Measurements from ENCODE around the gene CACNA1G.

The CACNA1G gene

DNA sequence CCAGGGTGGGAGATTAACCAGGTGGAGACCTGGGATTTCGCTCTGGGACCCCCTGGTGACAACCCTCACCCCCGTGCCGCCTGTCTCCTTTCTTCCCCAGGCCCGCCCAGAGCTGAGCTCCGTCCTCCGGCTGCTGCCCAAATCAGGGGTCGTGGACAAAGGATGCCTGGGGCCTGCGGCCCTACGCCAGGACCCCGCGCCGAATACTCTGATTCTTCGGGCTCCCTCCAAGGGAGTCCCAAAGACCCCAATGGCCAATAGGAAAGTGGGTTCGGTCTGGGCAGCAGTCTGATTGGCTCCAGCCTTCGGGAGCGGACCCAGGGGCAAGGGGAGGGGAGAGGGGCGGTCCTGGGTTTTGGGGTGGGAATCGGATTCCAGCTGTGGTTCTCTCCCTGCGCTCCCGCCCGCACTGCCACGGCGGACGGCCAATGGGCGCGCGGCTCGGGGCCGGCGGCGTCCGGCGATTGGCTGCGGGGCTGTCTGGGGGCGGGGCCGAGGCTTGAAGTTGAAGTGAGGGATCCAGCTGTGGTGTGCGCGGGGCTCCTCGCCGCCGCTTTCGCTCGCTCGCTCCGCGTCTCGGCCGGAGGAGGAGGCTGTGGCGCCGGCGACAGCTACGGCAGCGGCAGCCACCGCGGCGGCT is at the start of gene CACNA1G:
Gene CACNA1G, plus strand, starts transcription at position 531 of the 640 bp plus-strand sequence. CDS start 745 bp downstream, outside the sequence.
- peak; percentile 46 for DNase-seq (ENCODE audit: low read depth)

DNA sequence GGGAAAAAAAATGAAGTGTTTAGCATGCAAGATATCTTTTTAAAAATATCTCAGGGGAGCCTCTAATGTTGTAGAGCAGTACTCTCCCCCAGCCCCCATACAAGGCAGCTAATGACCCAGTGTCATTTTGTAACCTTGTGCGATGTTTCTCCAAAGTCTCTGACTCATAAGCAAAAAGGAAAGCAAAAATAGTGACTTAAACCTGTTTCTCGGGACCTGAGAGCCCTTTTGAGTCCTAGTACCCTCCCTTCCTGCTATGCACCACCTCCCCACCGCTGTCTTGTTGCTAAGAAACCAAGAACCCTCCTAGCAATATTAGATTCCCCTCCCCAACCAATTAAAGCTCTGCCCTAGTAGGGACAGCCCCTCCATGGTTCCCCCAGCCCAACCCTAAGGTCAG is 49.5 kb upstream of the CACNA1G start:
- DNase-seq (ENCODE audit: low read depth) = no peak

DNA sequence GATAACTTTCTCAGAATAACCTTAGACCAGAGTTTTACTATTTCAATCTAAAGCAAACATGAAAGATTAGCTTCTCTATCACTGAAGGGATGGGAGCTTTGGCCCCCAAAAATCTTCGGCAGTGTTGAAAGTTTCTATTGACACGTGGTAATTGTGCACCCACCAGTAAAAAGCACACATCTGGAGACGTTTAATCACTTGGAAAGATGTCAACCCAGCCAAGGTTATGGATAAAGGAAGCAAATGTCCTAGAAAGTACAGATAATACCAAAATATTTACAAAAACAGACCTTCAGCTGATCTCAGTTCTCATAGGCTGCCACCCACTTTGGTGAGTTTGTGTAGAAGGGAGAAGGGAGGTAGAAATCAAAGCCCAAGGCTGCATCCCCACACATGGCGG is 47.0 kb upstream of the CACNA1G start:
- DNase-seq (ENCODE audit: low read depth) = no peak

DNA sequence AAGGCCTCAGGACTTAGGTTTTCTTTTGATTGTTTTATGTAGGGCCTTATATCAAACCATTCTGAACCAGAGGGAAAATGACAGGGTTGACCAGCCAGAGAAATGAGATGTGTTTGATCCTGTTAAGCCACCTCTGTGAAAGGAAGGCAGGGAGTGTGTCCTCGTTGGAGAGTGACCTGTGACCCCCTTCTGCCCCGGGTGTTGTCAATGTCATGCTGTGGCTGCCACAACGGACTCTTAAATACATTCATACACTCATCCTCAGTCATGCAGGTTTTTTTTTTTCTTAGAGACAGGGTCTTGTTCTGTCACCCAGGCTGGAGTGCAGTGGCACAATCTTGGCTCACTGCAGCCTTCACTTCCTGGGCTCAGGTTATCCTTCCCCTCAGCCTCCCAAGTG is 46.1 kb upstream of the CACNA1G start:
- no peak for DNase-seq (ENCODE audit: low read depth)

DNA sequence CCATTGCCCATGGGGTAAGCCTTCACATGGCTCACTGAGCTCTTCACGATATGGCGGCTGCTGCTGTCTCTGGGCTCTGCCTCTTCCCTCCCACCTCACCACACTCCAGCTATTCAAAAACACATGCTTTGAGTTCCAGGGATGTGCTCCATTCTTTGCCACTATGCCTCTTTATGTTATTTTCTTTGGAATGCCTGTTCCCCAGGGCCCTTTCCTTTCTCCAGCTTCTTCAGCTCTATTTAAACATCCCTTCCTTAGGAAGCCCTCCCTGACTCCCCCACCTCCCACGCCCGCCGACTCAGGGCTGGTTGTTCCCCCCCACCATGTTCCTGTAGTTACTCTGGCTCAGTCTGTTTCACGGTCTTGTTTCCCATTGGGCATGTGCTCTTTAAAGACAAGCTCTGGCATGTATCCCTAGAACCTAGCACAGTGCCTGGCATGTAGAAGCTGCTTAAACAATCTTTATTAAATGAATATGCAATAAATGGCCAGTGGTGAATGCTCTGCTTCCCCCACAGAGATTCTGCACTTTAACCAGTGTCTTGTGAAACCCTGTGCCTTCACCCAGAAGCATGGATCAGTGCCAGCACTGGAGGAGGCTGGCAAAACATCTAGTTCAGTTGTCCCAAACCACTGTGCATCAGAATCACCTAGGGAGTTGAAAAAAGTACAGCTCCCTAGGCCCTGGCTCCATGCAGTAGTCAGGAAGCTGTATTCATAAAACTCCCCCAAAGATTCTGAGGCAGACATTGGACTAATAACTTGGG is 45.4 kb upstream of the CACNA1G start:
- DNase-seq (ENCODE audit: low read depth) = no peak

DNA sequence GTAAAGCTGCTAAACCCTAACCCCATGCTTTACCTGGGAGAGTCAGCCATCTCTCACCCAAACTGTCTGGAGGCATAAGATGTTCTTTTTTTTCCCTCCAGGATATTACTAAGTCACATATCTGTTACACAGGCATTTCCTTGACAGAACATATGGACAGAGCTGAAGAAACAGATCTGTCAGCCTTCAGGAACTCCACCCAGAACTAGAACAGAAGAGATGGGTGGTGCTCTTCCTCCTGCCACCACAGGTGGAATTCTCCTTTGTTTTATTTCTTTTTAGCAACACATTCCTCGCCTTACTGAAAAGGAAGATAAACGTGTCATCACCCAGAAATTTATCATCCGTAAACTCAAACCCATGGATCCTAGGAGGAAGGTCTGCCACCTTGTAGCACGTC is 43.5 kb upstream of the CACNA1G start:
- DNase-seq (ENCODE audit: low read depth) = no peak

DNA sequence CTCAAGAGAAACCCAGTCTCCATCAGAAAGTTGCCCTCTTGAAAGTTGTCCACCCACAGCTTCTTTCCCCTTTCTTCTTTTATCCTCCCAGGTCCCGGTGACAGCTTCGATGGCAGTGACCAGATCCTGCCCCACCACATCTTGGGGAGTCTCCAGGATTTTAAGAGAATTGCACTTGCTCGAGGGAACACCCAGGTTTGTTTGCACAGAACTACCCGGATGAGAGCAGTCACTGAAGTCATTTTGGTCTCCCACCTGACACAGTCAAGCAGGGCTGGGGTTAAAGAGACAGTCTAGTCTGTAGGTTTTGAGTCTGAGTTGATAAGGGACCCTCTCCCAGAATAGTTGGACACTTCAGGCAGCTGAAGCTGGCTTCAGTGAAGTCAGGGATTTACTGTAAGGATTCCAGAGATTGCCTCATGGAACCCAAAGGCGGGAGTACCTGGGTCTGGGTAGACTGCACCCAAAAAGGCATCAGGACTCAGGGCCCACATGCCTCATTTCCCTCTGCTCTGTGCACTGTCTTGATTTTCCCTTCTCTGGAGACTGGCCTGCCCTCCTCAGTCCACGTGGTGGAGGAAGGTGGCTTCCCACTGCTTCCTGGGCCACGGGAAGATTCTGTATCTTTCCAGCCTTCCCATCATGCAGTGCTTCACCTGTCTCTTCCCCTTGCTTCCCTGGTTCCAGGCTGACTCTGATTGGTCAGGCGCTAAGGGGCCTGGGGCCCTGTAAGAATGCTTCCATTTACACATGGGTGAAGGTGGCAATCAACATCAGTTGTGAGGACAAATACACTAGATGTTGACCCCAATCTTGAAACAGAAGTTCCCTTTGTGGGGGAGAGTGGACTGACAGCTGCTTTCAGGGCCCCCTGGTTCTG is 42.8 kb upstream of the CACNA1G start:
- DNase-seq (ENCODE audit: low read depth) = no peak

DNA sequence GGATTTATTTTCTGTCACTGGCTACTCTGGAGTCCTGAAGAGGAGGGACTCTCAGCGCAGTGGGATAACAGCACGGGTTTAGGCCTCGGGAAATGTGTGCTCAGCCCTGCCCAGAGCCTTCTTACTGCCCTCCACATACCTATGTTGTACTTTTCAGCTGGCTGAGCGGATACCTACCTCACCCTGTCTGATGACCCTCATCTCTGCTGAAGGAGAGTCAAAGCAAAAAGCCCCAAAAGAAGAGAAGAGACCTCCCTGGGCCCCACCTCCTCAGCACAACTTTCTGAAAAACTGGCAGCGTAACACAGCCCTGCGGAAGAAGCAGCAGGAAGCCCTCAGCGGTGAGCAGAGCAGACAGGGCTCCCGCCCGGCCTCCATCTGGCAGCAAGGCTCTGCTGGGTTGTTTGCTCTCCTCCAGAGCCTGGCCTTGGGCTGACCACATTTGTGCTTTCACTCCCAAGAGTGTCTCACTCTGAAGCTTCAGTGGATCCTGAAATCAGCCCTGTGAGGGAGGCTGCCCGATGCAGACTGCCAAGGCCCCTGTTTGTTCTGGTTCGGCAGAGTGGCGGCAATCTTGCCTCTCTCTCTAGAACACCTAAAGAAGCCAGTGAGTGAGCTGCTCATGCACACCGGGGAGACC is 42.0 kb upstream of the CACNA1G start:
- DNase-seq (ENCODE audit: low read depth) = no peak

DNA sequence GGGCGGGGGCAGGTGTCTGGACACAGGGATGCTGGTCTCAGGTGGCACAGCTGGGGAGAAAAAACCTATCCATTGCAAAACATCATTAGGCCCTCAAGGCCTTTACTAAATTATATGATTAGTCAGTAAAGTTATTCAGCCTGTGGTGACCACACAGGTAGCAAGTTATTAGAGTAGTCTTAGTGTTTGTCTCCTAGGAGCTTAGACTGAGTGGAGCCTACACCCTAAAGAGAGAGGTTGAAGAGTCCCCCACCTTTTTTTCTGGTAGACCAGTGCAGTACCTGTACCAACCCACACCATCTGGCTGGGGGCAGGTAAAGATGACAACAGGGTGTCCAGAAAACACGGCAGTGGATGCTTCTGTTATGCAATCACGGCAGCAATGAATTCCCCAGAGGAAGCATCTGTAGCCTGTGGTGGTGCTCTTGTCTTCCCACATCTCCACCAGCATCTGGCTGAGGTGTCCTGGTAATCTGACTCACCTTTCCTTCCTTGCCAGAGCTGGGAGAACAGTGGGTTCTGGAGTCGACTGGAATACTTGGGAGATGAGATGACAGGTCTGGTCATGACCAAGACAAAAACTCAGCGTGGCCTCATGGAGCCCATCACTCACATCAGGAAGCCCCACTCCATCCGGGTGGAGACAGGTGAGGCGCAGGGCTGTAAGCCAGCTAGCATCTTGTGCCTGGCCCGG is 41.2 kb upstream of the CACNA1G start:
- DNase-seq (ENCODE audit: low read depth) = no peak

DNA sequence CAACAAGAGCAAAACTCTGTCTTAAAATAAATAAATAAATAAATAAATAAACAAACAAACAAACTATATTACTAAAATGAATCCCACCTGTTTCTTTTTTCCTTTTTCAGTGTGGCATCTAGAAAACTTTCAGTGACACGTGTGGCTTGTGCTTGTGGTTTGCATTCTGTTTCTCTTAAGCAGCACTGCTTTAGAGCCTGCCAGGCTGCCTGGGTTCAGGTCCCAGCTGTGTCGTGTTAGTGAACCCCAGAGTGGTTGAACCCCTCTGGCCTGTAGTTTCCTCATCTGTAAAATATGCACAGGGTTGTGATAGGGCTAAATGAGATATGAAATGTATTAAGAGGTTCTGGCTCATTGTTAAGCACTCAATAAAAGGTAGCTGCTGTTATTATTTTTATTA is 40.0 kb upstream of the CACNA1G start:
- DNase-seq (ENCODE audit: low read depth) = no peak

DNA sequence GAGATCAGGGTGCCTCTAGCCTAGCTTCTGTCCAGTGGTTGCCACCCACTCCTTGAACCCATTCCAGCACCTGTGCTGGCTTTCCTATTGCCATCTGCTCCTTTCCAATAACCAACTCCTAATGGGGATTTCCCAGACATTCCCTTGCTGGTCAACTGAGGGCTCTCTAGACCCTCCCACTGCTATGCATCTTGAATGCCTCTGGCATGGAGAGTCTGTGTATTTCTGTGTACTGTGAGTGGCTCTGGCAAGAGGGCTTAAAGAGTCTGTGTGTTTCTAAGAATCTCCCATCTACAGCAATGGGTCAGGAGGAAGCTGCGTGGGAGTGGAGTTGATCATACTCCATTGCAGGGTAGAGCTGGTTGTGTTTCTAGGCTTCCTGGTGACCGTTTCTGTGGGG is 39.0 kb upstream of the CACNA1G start:
- no peak for DNase-seq (ENCODE audit: low read depth)

DNA sequence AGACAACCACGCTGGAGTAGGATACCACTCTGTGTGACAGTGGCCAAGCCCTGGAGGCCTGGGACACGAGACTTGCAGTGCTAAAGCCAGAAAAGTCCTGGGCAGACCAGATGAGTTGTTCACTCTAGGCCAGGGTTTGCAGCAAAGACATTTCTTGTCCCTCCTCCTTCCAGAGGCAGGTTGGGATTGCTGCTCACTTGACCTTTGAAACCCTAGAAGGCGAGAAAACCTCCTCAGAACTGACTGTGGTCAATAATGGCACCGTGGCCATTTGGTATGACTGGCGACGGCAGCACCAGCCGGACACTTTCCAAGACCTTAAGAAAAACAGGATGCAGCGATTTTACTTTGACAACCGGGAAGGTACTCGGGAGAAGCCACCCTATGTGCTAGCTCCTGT is 37.7 kb upstream of the CACNA1G start:
- no peak for DNase-seq (ENCODE audit: low read depth)

DNA sequence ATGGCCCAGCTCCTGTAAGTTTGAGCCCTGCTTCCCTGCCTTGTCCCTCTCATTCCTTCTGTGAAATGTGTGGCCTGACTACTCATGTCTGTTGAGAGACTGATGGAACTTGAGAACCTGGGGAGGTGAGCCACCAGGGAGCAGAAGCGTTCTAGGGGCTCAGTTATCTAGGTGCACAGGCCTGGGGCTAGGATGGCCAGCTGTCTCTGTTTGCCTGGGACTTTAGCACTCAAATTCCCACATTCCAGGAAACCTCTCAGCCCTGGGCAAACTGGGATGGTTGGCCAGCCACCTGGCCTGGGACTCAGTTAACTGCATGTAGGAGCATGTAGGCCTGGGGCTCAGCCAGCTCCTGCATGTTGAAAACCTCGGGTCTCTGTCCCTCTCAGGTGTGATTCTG is 37.3 kb upstream of the CACNA1G start:
- DNase-seq (ENCODE audit: low read depth) = no peak

DNA sequence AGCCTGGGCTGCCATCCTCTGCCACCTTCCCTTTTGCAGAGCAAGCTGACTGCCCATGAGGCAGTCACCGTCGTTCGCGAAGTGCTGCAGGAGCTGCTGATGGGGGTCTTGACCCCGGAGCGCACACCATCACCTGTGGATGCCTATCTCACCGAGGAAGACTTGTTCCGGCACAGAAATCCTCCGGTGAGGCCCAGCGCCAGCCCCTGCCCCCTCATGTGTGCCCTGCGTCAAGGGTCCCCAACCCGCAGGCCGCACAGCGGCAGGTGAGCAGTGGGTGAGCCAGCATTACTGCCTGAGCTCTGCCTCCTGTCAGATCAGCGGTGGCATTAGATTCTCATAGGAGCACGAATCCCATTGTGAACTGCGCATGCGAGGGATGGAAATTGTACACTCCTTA is 35.7 kb upstream of the CACNA1G start:
- no peak for DNase-seq (ENCODE audit: low read depth)

DNA sequence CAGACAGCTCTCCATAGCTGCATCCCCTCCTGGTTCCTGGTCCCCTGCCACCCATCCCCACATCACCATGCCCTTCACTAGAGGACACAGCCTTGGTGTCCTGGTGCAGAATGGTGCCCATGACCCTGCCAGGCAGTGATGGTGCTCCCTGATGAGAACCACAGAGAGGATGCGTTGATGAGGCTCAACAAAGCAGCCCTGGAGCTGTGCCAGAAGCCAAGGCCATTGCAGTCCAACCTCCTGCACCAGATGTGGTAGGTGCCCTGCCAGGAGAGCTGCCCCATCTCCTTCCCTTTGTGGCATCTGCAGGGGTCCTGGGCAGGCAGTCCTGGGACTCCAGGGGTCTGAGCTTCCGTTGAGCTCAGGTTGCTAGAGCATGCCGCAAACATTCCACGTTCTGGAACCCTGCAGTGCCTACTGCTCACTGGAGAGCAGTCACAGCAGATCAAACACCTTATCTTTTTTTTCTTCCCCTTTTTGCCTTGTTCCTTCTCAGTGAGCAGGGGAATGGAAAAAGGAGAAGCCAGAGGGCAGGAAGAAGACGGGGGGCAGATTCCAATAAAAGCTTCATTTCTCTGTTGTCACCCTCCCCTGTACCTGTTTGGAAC is 33.3 kb upstream of the CACNA1G start:
- DNase-seq (ENCODE audit: low read depth) = no peak

DNA sequence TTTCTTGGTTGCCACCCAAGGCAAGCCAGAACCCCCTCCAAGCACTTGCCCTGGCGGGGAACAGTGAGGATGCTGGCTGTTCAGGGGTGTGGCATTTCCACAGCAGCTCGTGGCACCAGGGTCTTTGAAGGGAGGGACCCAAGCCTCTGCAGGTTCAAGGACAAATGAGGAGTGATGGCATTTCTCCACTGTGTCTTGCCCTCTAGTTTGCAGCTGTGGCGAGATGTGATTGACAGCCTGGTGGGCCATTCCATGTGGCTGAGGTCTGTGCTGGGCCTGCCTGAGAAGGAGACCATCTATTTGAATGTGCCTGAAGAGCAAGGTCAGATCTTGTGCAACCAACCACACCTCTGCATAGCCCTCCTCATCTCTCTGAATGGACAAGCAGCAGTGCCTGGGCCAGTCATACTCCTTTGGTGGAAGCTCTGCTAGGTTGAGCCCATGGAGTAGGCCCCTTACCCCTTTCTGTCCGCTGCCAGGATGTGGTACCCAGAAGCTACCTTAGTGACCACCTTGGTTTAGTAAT is 32.5 kb upstream of the CACNA1G start:
- no peak for DNase-seq (ENCODE audit: low read depth)

DNA sequence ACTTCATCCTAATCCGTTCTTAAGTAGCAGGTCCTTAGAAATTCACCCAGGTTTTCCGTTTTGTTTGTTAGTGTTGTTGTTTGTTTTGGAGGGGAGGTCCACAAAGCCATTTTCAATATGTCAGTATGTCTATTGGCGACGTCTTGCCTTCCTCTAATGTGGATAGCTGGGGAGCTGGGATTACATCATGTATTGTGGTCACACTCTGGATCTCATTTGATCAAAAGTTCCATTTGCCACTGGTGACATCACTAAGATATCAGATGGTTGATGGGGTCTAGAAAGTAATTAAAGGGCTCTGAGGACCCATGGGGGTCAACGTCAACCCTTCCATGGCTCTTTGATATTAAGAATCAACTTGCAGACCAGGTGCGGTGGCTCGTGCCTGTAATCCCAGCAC is 30.7 kb upstream of the CACNA1G start:
- no peak for DNase-seq (ENCODE audit: low read depth)

DNA sequence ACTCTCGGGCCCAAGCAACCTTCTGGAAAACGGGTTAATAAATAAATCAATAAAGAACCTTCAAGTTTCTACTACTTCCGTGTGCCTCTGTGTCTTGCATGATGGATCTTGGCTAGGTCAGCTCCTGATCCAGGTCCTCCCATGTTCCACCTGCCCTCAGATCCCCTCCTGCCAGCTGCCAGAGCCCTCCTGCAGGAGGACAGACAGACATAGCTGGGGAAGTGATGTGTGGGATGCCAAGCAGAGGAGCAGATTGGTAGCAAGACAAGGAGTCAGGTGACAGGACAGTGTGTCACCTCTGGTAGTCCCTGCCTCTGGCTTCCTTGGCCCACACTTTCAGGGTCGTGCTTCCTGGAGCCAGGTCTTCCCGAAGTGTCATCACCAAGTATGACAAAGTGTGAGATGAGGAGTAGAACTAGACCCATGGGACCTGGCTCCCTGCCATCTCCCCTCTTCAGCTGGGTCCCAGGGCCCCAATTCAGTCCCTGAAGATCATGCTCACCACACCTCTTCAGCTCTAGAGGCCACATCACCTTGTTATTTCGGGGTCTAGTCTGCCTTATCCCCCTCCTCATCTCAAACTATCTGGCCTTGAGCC is 29.0 kb upstream of the CACNA1G start:
- DNase-seq (ENCODE audit: low read depth) = no peak

DNA sequence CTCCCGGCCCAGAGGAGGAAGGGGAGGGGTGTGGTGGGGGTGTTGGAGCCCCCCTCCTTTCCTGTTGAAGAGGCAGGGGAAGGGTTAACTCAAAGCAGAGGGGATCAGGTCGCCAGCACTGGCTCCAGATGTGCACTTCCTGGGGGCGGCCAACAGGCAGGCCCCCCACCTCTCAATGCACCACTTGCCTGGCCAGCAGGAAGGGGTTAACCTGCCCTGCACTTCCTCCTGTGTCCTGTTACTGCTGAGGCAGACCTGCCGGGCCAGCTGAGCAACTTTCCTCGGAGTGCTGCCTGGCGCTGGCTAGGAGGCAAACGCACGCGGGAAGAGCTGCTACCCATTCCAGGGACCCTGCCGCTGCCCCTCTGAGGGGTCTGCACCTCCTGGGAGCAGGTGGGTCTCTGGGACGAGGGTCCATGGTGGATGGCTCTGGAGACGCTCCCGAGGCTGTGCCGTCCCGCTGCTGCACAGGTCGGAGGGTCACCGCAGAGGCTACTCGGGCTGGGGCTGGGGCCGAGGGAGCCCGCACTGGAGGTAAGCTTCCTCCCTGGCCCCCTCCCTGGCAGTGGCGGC is 28.0 kb upstream of the CACNA1G start, which contains the start of gene EPN3:
Gene EPN3, plus strand, starts transcription at position 284 of the 573 bp plus-strand sequence. CDS start 3,822 bp downstream, outside the sequence.
- DNase-seq (ENCODE audit: low read depth) = no peak

DNA sequence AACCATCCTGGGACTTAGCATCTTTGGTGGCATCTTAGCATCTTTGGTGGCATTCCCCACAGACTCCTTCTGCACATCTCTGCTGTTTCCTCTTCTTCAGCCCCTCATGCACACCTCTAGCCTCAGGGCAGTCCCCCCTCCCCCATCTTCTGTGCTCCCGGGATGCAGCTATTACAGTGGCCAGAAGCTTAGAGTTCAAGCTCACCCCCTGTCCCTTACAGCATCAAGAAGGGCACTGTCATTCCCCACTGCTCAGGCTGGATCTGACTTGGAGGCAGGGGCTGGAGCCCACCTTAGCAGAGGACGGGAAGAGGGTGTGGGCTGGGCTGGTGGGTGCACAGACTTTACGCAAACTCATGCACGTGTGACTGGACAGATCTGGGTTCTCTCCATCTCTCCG is 27.3 kb upstream of the CACNA1G start:
- DNase-seq (ENCODE audit: low read depth) = no peak

All from CMK (cell line).